PC-9 (cell line): ENCODE measurements around the gene CD300A. TPM values are rescaled to one million over a fixed set of nuclear protein-coding genes. Genes with fewer than 3 reads are reported as not detected.

Experiments
- BruUV-seq: library from RNA; stranded (reverse); fragments of 400-500 nt; replicated peaks from 2 replicates; lab custom pipeline; 2021; lab: Mats Ljungman, UMichigan
- CTCF ChIA-PET: fragments of 300-600 bp; sonication (Branson Sonifier 250); formaldehyde crosslinking; loops from one replicate; lab custom pipeline; 2022; ENCODE audit warnings: antibody characterized with exemption; lab: Charles Lee
- POLR2A ChIA-PET: fragments of 300-600 bp; sonication (Branson Sonifier 250); formaldehyde crosslinking; loops from one replicate; lab custom pipeline; 2022; ENCODE audit warnings: antibody characterized with exemption; ENCODE audit not compliant: unreplicated experiment; lab: Charles Lee
- DNase-seq, 2 experiments: peaks; one replicate each; pipeline versions ENCODE4 v3.0.0 to v3.0.0-alpha.2; 2015 to 2022; ENCODE audit warnings: mixed read lengths in 1 of 2
- H2AFZ ChIP-seq: fragments of 200-600 bp; sonication (generic); 2 replicates; pipeline ENCODE4 v1.8.1; 2017; ENCODE audit warnings: antibody characterized with exemption
- H3F3A ChIP-seq: fragments of 200-600 bp; sonication (generic); 2 replicates; pipeline ENCODE4 v1.8.1; 2017; ENCODE audit warnings: antibody characterized with exemption, mild to moderate bottlenecking, low read depth; ENCODE audit not compliant: insufficient read depth
- H3K27ac ChIP-seq: fragments of 200-600 bp; sonication (generic); 2 replicates; pipeline ENCODE4 v1.6.1; 2016; ENCODE audit warnings: mixed run types
- H3K27me3 ChIP-seq: fragments of 200-600 bp; sonication (generic); 2 replicates; pipeline ENCODE4 v1.6.1; 2016; ENCODE audit warnings: low read depth, mixed run types; ENCODE audit not compliant: insufficient read depth
- H3K36me3 ChIP-seq: fragments of 200-600 bp; sonication (generic); 2 replicates; pipeline ENCODE4 v1.6.1; 2016; ENCODE audit warnings: low read depth, mixed run types
- H3K4me1 ChIP-seq: fragments of 200-600 bp; sonication (generic); replicated peaks from 2 replicates; pipeline ENCODE4 v1.6.1; 2016; ENCODE audit warnings: mixed run types; ENCODE audit not compliant: insufficient read depth
- H3K4me2 ChIP-seq: fragments of 200-600 bp; sonication (generic); 2 replicates; pipeline ENCODE4 v1.6.1; 2017; ENCODE audit warnings: mixed run types
- H3K4me3 ChIP-seq: fragments of 200-600 bp; sonication (generic); 2 replicates; pipeline ENCODE4 v1.6.1; 2016; ENCODE audit warnings: mixed run types
- H3K79me2 ChIP-seq: fragments of 200-600 bp; sonication (generic); 2 replicates; pipeline ENCODE4 v1.6.1; 2017; ENCODE audit warnings: low read depth, mixed run types
- H3K9me2 ChIP-seq: fragments of 200-600 bp; sonication (generic); 2 replicates; pipeline ENCODE4 v1.8.1; 2017; ENCODE audit warnings: mild to moderate bottlenecking; ENCODE audit not compliant: insufficient read depth
- H3K9me3 ChIP-seq: fragments of 200-600 bp; sonication (generic); 2 replicates; pipeline ENCODE4 v1.8.1; 2016; ENCODE audit warnings: low read depth; ENCODE audit not compliant: insufficient read depth
- H4K20me1 ChIP-seq: fragments of 200-600 bp; sonication (generic); 2 replicates; pipeline ENCODE4 v1.8.1; 2017; ENCODE audit not compliant: insufficient read depth
- EZH2 ChIP-seq: fragments of 200-600 bp; sonication (generic); IDR thresholded peaks from 2 replicates; pipeline ENCODE4 v1.8.0; 2017; ENCODE audit warnings: antibody characterized with exemption, low read depth
- intact Hi-C: fragments of 100-400 bp; cut with micrococcal nuclease; formaldehyde crosslinking; loops from one replicate; pipeline ENCODE4 v1.10.0; 2022; ENCODE audit not compliant: unreplicated experiment
- total RNA-seq: library from RNA; stranded (reverse); gene quantifications from 2 replicates; pipeline ENCODE4 v1.2.3, GENCODE V29; 2021
- TF ChIP-seq, protein P1 (sequence below): fragments of 200-600 bp; sonication (generic); conservative IDR thresholded peaks from 2 replicates; pipeline ENCODE4 v1.6.1; 2017; ENCODE audit warnings: mixed run types, antibody characterized with exemption, mild to moderate bottlenecking, moderate library complexity

Gene CD300A
- total RNA-seq, 1 experiment from 2014 or later, result not detected

DNA sequence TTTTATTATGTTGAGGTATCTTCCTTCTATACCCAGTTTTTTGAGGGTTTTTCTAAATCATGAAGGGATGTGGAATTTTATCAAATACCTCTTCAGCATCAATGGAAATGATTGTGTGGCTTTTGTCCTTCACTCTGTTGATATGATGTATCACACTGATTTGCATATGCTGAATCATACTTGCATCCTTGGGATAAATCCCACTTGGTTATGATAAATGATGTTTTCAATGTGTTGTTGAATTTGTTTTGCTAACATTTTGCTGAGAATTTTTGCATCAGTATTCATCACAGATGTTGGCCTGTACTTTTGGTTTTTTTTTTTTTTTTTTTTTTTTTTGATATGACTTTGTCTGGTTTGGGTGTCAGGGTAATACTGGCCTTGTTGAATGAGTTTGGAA is 41.7 kb downstream of the CD300A start:
- Histone ChIP-seq H3K27me3 (peaks cover 37% of the 10 kb centered on the region), H3K4me3 (no peak overlapping the region), H3K36me3 (no peaks in the 10 kb centered on the region), H3K27ac (no peak overlapping the region), H2AFZ (no peak overlapping the region), H3K9me3 (no peaks in the 10 kb centered on the region), H3F3A (no peaks in the 10 kb centered on the region), H3K4me1 (no peaks in the 10 kb centered on the region), H3K79me2 (no peaks in the 10 kb centered on the region), H3K4me2 (no peak overlapping the region), H3K9me2 (no peaks in the 10 kb centered on the region), H4K20me1 (no peaks in the 10 kb centered on the region; the same call in 1 of the 2 replicates)
- ChIA-PET POLR2A (no interaction called here), CTCF (no interaction called here)
- intact Hi-C loops, result no loop called here
- DNase-seq, result no peak
- TF ChIP-seq, protein P1, sequence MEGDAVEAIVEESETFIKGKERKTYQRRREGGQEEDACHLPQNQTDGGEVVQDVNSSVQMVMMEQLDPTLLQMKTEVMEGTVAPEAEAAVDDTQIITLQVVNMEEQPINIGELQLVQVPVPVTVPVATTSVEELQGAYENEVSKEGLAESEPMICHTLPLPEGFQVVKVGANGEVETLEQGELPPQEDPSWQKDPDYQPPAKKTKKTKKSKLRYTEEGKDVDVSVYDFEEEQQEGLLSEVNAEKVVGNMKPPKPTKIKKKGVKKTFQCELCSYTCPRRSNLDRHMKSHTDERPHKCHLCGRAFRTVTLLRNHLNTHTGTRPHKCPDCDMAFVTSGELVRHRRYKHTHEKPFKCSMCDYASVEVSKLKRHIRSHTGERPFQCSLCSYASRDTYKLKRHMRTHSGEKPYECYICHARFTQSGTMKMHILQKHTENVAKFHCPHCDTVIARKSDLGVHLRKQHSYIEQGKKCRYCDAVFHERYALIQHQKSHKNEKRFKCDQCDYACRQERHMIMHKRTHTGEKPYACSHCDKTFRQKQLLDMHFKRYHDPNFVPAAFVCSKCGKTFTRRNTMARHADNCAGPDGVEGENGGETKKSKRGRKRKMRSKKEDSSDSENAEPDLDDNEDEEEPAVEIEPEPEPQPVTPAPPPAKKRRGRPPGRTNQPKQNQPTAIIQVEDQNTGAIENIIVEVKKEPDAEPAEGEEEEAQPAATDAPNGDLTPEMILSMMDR, result no peak
- no peak for TF ChIP-seq EZH2
- no TSS peak for BruUV-seq

DNA sequence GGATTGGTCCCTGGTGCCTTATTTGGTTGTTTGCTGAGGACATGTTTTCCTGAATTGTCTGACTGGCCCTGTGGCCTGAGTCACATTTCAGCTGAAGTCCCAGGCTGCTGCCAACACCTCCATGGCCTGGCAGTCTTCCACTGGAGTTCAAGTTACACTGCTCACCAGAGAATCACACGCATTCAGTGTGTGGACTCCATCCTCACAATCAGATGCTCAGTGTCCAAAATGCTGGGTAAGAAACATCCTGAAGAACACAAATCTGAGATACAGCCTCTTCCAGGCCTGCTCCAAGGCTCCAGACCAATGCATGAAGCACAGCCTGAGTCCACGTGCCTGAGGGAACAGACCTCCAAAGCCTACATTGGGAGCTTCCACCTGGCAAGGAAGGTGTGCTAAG is 45.6 kb downstream of the CD300A start:
- H3K4me3 ChIP-seq, result no peak overlapping the region
- 0 out of 2 replicates have a peak, but pooled peaks cover 4% of the 10 kb centered on the region for H3K9me3 ChIP-seq
- H3K27ac ChIP-seq, result no peak overlapping the region
- no peak overlapping the region for H3K4me2 ChIP-seq
- TF ChIP-seq, protein P1, result no peak
- no peak for TF ChIP-seq EZH2
- no TSS peak for BruUV-seq
- POLR2A ChIA-PET, result no interaction called here
- DNase-seq, result no peak
- intact Hi-C loops, result no loop called here
- no peaks in the 10 kb centered on the region for H3F3A ChIP-seq
- H3K4me1 ChIP-seq, result no peaks in the 10 kb centered on the region
- H4K20me1 ChIP-seq, result no peaks in the 10 kb centered on the region
- H3K9me2 ChIP-seq, result no peaks in the 10 kb centered on the region
- no peaks in the 10 kb centered on the region for H3K79me2 ChIP-seq
- peaks cover 17% of the 10 kb centered on the region; the same call in 1 of the 2 replicates for H3K27me3 ChIP-seq
- H3K36me3 ChIP-seq, result no peaks in the 10 kb centered on the region
- CTCF ChIA-PET, result interaction anchor here (0.6 kb wide), 1 partner anchor 1862 kb away, joined by 3 read pairs; no protein-coding TSS in a partner anchor
- no peak overlapping the region for H2AFZ ChIP-seq

DNA sequence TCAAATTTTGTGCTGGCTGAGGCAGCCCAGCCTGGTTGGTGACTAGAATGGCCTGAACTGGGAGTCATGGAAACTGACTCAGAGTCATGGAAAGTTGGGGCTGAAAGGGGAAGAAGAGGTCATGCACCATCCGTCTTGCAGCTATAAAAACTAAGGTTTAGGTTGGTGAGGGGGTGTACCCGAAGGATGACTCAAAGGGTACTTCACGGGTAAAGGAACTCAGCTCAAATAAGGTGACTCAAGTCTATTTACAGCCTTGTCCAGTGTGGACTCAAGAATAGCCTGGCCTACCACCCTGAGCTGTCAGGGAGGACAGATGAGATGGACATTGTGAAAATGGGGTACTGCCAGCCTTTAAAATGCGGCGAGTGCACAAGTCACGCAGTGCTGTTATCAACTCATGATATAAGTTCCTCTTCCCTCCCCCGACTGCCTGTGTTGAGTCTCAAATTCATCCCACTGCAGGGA is 46.2 kb downstream of the CD300A start:
- Histone ChIP-seq H3K4me2 (no peak overlapping the region), H3F3A (no peaks in the 10 kb centered on the region), H4K20me1 (no peaks in the 10 kb centered on the region), H3K4me1 (no peaks in the 10 kb centered on the region), H3K27ac (no peak overlapping the region), H3K9me2 (no peaks in the 10 kb centered on the region), H3K27me3 (peaks cover 17% of the 10 kb centered on the region; the same call in 1 of the 2 replicates), H3K4me3 (no peak overlapping the region), H2AFZ (no peak overlapping the region), H3K79me2 (no peaks in the 10 kb centered on the region), H3K9me3 (0 out of 2 replicates have a peak, but pooled peaks cover 4% of the 10 kb centered on the region), H3K36me3 (no peaks in the 10 kb centered on the region)
- DNase-seq, result no peak
- intact Hi-C loops, result no loop called here
- no TSS peak for BruUV-seq
- TF ChIP-seq, protein P1, result no peak
- no peak for TF ChIP-seq EZH2
- ChIA-PET POLR2A (no interaction called here), CTCF (no interaction called here)
